A673 (cell line): ENCODE measurements around the gene OGDH. TPM values are rescaled to one million over a fixed set of nuclear protein-coding genes. Genes with fewer than 3 reads are reported as not detected.

Experiments
- BruUV-seq: library from RNA; stranded (reverse); fragments of 400-500 nt; replicated peaks from 2 replicates; lab custom pipeline; 2021; lab: Mats Ljungman, UMichigan
- CTCF ChIA-PET: fragments of 300-600 bp; sonication (Branson Sonifier 250); formaldehyde crosslinking; loops from one replicate; lab custom pipeline; 2022; ENCODE audit warnings: antibody characterized with exemption; lab: Charles Lee
- POLR2A ChIA-PET: fragments of 300-600 bp; sonication (Branson Sonifier 250); formaldehyde crosslinking; loops from one replicate; lab custom pipeline; 2022; ENCODE audit warnings: antibody characterized with exemption; ENCODE audit not compliant: low non-redundant PET; lab: Charles Lee
- DNase-seq: peaks from one replicate; pipeline ENCODE4 v3.0.0-alpha.2; 2015; ENCODE audit warnings: low spot score
- H3K27ac ChIP-seq: fragments of 200-600 bp; sonication (generic); 2 replicates; pipeline ENCODE4 v1.5.1; 2016; ENCODE audit warnings: mixed run types, low read depth, mild to moderate bottlenecking, mixed read lengths, antibody characterized with exemption, low read length; ENCODE audit not compliant: poor library complexity, severe bottlenecking
- H3K27me3 ChIP-seq: fragments of 200-600 bp; sonication (generic); replicated peaks from 2 replicates; pipeline ENCODE4 v1.6.1; 2017; ENCODE audit warnings: mixed run types, low read depth, mild to moderate bottlenecking, mixed read lengths, antibody characterized with exemption, low read length; ENCODE audit not compliant: insufficient read depth, poor library complexity
- H3K36me3 ChIP-seq: fragments of 200-600 bp; sonication (generic); 2 replicates; pipeline ENCODE4 v1.6.1; 2016; ENCODE audit warnings: mixed run types, mild to moderate bottlenecking, mixed read lengths, antibody characterized with exemption, low read length; ENCODE audit not compliant: insufficient read depth, poor library complexity, severe bottlenecking
- H3K4me1 ChIP-seq: fragments of 200-600 bp; sonication (generic); 2 replicates; pipeline ENCODE4 v1.6.1; 2017; ENCODE audit warnings: mixed run types, mild to moderate bottlenecking, mixed read lengths, antibody characterized with exemption, low read length; ENCODE audit not compliant: insufficient read depth, poor library complexity, severe bottlenecking
- H3K4me3 ChIP-seq: fragments of 200-600 bp; sonication (generic); 2 replicates; pipeline ENCODE4 v1.5.1; 2016; ENCODE audit warnings: low read depth, mixed run types, mild to moderate bottlenecking, mixed read lengths, low read length; ENCODE audit not compliant: poor library complexity, severe bottlenecking
- H3K9me3 ChIP-seq: fragments of 200-600 bp; sonication (generic); 2 replicates; pipeline ENCODE4 v1.6.1; 2016; ENCODE audit warnings: mixed run types, low read depth, mild to moderate bottlenecking, mixed read lengths, antibody characterized with exemption, low read length; ENCODE audit not compliant: poor library complexity, severe bottlenecking
- EZH2 ChIP-seq: fragments of 200-600 bp; sonication (generic); IDR thresholded peaks from 2 replicates; pipeline ENCODE4 v1.6.1; 2017; ENCODE audit warnings: borderline replicate concordance, low read depth, mild to moderate bottlenecking, mixed read lengths, antibody characterized with exemption, low read length; ENCODE audit not compliant: poor library complexity, severe bottlenecking
- intact Hi-C: fragments of 100-400 bp; cut with micrococcal nuclease; formaldehyde crosslinking; loops from one replicate; pipeline ENCODE4 v1.10.0; 2022; ENCODE audit not compliant: unreplicated experiment
- total RNA-seq: library from RNA; stranded (reverse); gene quantifications from 2 replicates; pipeline ENCODE4 v1.2.3, GENCODE V29; 2021
- TF ChIP-seq, protein P1 (sequence below): fragments of 300-800, 200-600 bp; sonication (generic); conservative IDR thresholded peaks from 2 replicates; pipeline ENCODE4 v1.5.1; 2017; ENCODE audit warnings: low read depth, mild to moderate bottlenecking, antibody characterized with exemption, low read length, moderate library complexity, mixed read lengths

OGDH gene
- total RNA-seq, 1 experiment from 2014 or later = 111 TPM

DNA sequence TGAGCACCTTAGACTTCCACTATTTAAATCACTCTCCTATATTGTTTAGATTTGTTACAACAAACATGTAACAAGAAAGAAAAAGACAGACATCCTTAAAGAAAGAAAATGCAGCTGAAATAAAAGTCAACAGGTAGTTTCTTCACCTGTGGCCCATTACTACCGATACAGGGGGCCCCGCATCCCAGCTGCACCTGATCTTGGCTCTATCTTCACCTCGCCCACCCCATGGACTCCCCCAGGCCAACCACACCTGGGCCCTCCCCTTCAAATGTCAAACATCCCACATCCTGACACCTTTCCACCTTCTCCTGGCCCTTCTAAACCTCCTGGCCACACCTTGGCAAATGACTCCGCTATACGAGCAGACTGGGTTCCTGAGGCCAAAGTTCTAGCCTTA, 39.7 kb upstream of the OGDH start:
- ChIA-PET POLR2A (no interaction called here), CTCF (no interaction called here)
- no peak for DNase-seq
- no TSS peak for BruUV-seq
- no peaks in the 10 kb centered on the region for H3K27me3 ChIP-seq
- no peak overlapping the region for H3K4me3 ChIP-seq
- no peak for TF ChIP-seq EZH2
- TF ChIP-seq, protein P1, sequence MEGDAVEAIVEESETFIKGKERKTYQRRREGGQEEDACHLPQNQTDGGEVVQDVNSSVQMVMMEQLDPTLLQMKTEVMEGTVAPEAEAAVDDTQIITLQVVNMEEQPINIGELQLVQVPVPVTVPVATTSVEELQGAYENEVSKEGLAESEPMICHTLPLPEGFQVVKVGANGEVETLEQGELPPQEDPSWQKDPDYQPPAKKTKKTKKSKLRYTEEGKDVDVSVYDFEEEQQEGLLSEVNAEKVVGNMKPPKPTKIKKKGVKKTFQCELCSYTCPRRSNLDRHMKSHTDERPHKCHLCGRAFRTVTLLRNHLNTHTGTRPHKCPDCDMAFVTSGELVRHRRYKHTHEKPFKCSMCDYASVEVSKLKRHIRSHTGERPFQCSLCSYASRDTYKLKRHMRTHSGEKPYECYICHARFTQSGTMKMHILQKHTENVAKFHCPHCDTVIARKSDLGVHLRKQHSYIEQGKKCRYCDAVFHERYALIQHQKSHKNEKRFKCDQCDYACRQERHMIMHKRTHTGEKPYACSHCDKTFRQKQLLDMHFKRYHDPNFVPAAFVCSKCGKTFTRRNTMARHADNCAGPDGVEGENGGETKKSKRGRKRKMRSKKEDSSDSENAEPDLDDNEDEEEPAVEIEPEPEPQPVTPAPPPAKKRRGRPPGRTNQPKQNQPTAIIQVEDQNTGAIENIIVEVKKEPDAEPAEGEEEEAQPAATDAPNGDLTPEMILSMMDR = no peak
- H3K4me1 ChIP-seq = no peaks in the 10 kb centered on the region
- intact Hi-C loops = loop anchor here (5.0 kb wide), 1 partner anchor 324 kb away; no protein-coding TSS in a partner anchor
- peaks cover 69% of the 10 kb centered on the region for H3K36me3 ChIP-seq
- H3K27ac ChIP-seq = no peak overlapping the region
- H3K9me3 ChIP-seq = no peaks in the 10 kb centered on the region

DNA sequence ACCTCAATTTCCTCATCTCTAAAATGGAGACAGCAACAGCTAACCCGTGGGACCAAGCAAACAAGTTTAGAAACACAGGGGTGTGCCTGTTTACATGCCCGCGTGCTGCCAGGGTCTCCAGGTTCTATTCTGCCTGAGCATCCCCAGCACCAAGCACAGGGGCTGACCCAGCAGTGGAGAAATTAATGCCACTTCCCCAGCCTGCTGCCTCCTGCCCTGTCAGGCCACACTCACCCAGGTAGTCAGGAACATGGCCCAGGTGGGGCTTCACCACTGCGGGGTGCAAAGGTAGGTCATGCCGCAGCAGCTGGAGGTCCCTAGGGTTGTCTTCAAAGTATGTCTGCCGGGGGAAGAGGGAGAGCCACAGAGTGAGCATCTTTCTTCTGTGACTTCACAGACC, 38.5 kb upstream of the OGDH start:
- Histone ChIP-seq H3K27ac (no peak overlapping the region), H3K4me3 (no peak overlapping the region), H3K27me3 (no peaks in the 10 kb centered on the region), H3K4me1 (peaks cover 4% of the 10 kb centered on the region), H3K36me3 (peaks cover 81% of the 10 kb centered on the region), H3K9me3 (no peaks in the 10 kb centered on the region)
- ChIA-PET CTCF (no interaction called here), POLR2A (no interaction called here)
- intact Hi-C loops = loop anchor here (5.0 kb wide), 1 partner anchor 326 kb away; no protein-coding TSS in a partner anchor
- TF ChIP-seq, protein P1 = no peak
- TF ChIP-seq EZH2 = no peak
- no TSS peak for BruUV-seq
- no peak for DNase-seq

DNA sequence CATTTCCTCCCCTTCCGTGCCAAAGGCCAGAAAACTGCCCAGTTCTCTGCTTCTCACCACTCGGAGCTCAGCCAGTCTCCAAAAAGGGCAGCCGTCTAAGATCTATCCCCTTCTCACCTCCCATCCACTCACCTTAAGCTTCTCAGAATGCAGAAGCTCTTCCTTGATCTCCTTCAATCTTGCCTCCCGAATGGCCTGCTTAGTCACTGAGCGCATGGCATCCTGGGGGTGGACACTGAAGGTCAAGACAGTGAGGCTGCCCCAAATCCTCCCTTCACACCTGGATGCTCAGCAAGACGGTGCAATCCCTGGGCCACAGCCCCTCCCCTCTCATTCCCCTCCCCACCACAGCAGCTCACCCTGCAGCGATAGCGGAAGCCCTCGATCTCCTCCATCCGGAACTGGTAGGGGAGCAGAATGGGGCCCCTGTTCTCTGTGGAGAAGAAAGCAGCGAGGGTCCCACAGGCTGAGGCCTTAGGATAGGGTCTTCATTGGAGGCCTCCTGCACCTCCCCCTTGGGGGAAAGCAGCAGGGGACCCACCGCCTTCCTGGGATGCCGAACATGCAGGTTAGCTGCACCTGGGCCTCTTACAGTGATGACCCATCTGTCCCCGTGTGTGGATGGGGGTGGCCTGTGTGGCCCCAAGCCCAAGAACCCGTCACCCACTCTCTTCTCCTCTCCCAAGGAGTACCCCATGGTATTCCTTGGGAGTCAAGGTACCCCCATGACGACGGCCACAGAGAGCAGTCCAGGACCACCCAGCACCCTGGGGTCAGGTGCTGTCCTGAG, 37.5 kb upstream of the OGDH start:
- CTCF ChIA-PET = no interaction called here
- no TSS peak for BruUV-seq

More for the DNA sequence above, 37.5 kb upstream of the OGDH start:
- Histone ChIP-seq H3K27ac (no peak overlapping the region), H3K4me1 (peaks cover 4% of the 10 kb centered on the region), H3K36me3 (peaks cover 84% of the 10 kb centered on the region), H3K9me3 (no peaks in the 10 kb centered on the region), H3K27me3 (no peaks in the 10 kb centered on the region), H3K4me3 (no peak overlapping the region)
- no peak for TF ChIP-seq EZH2
- TF ChIP-seq, protein P1 = no peak
- POLR2A ChIA-PET = no interaction called here
- intact Hi-C loops = loop anchor here (5.0 kb wide), 1 partner anchor 327 kb away; no protein-coding TSS in a partner anchor
- DNase-seq = no peak
